Tibial nerve (tissue), 4 donors: ENCODE measurements around the gene AMER1. TPM values are rescaled to one million over a fixed set of nuclear protein-coding genes. Genes with fewer than 3 reads are reported as not detected.

Experiments
- DNase-seq, 2 donors: peaks; one replicate each; pipeline ENCODE4 v3.0.0-alpha.2; 2019; ENCODE audit warnings: low spot score in 2 of 2
- H3K27ac ChIP-seq, 4 donors: fragments of 200-600 bp; sonication (generic) in 3 of 4; one replicate each; pipeline ENCODE4 v1.5.1; 2017 to 2019; ENCODE audit warnings: mild to moderate bottlenecking in 1 of 4
- H3K27me3 ChIP-seq, 2 donors: fragments of 200-600 bp; sonication (generic) in 1 of 2; one replicate each; pipeline versions ENCODE4 v1.5.1 to v1.6.0; 2017 to 2019
- H3K36me3 ChIP-seq, 3 donors: fragments of 200-600 bp; sonication (generic); one replicate each; pipeline ENCODE4 v1.5.1; 2018 to 2019
- H3K4me1 ChIP-seq, 4 donors: fragments of 200-600 bp; sonication (generic) in 3 of 4; one replicate each; pipeline ENCODE4 v1.5.1; 2017 to 2019
- H3K4me3 ChIP-seq, 4 donors: fragments of 200-600 bp; sonication (generic) in 3 of 4; one replicate each; pipeline ENCODE4 v1.5.1; 2017 to 2019; ENCODE audit warnings: mild to moderate bottlenecking in 1 of 4, moderate library complexity in 1 of 4
- H3K9me3 ChIP-seq, 4 donors: fragments of 200-600 bp; sonication (generic) in 3 of 4; one replicate each; pipeline ENCODE4 v1.5.1; 2017 to 2019
- CTCF ChIP-seq, 5 experiments: fragments of 200-600 bp in 3 of 5; fragments of 450-650 bp in 2 of 5; sonication (generic) in 3 of 5; IDR thresholded peaks; one replicate each; pipeline ENCODE4 v1.5.1; 2016 to 2019; ENCODE audit warnings: antibody characterized with exemption in 5 of 5, mild to moderate bottlenecking in 3 of 5, moderate library complexity in 2 of 5
- EP300 ChIP-seq, 2 donors: sonication (generic); formaldehyde crosslinking; IDR thresholded peaks; one replicate each; pipeline ENCODE4 v1.6.1; 2017; ENCODE audit warnings: antibody characterized with exemption in 2 of 2, mild to moderate bottlenecking in 1 of 2
- POLR2A ChIP-seq, 2 donors: fragments of 450-650 bp; IDR thresholded peaks; one replicate each; pipeline ENCODE4 v1.6.1; 2017; ENCODE audit warnings: antibody characterized with exemption in 2 of 2, mild to moderate bottlenecking in 2 of 2, moderate library complexity in 2 of 2
- WGBS, 2 donors: methylation state at CpG; one replicate each; pipeline ENCODE4 v1.1.5; 2018; 5-methylcytosine and 5-hydroxymethylcytosine counted together
- total RNA-seq, 4 donors: library from RNA; depleted of rRNA; stranded (reverse); fragments of >200 nt; gene quantifications; one replicate each; pipeline ENCODE4 v1.1.0, GENCODE V29; 2016

The AMER1 gene
- total RNA-seq, 4 donors from 2014 or later = 4.5 to 10.9 (median 6.5) TPM

- H3K4me3 ChIP-seq = no peak overlapping the region
- DNase-seq = no peak
- H3K27ac ChIP-seq = no peak overlapping the region
- TF ChIP-seq POLR2A (IDR thresholded peaks at IDR 0.05) = no peak
- TF ChIP-seq EP300 (IDR thresholded peaks at IDR 0.05) = no peak
- no peak for TF ChIP-seq CTCF (IDR thresholded peaks at IDR 0.05)
- no peaks in the 10 kb centered on the region for H3K9me3 ChIP-seq
- H3K27me3 ChIP-seq = no peaks in the 10 kb centered on the region
- no peaks in the 10 kb centered on the region for H3K4me1 ChIP-seq
- WGBS, 2 donors = 85 to 94% methylated on average over 3 of the region's 3 CpGs
- H3K36me3 ChIP-seq = peaks cover 0 to 52% (median 0%) of the 10 kb centered on the region in 3 donors
Observed at GRCh38 chrX:64192040-64192439, 13.5 kb downstream of the AMER1 start.

DNA sequence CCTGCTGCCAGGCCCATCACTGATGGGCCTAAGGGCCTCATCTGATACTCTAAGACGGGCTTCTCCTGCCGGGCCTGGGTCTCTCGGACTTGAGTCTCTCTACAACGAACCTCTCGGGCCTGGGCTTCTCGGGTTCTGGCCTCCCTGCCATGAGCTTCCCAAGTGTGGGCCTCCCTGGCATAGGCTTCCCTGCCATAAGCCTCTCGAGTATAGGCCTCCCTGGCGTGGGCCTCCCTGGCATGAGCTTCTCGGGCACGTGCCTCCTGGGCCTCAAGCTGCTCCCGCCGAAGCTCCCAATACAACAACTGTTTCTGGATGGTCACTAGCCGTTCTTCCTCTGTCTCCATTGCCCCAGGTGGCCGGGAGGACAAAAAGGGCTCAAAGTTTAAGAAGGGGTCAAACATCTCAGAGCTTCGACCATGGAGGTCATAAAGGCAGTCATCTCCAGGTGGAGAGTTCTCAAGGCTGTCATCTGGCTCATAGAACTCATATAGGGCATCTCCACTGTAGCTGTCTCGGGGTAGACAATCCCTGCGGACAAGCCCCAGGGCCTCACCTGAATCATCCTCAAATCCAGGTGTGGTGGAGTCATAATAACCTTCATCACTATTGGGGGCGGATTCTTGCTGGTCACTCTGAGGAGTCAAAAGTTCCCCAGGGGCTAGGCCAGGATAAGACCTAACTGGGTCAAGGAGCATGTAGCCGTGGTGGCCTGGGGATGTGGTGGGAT lies 14.1 kb downstream of the AMER1 start:
- Histone ChIP-seq H3K27ac (no peak overlapping the region), H3K4me3 (no peak overlapping the region), H3K27me3 (no peaks in the 10 kb centered on the region), H3K36me3 (peaks cover 0 to 52% (median 0%) of the 10 kb centered on the region in 3 donors), H3K9me3 (no peaks in the 10 kb centered on the region), H3K4me1 (no peaks in the 10 kb centered on the region)
- 93 to 99% methylated on average over 7 to 19 of the region's 19 CpGs for WGBS, 2 donors
- no peak for DNase-seq
- no peak for TF ChIP-seq CTCF (IDR thresholded peaks at IDR 0.05)
- no peak for TF ChIP-seq EP300 (IDR thresholded peaks at IDR 0.05)
- no peak for TF ChIP-seq POLR2A (IDR thresholded peaks at IDR 0.05)

GRCh38 chrX:64190136-64190740 lies 15.3 kb downstream of the AMER1 start:
- Histone ChIP-seq H3K27ac (no peak overlapping the region), H3K36me3 (peaks cover 0 to 52% (median 0%) of the 10 kb centered on the region in 3 donors), H3K9me3 (no peaks in the 10 kb centered on the region), H3K4me3 (no peak overlapping the region), H3K4me1 (no peaks in the 10 kb centered on the region), H3K27me3 (no peaks in the 10 kb centered on the region)
- DNase-seq = no peak
- TF ChIP-seq CTCF (IDR thresholded peaks at IDR 0.05) = no peak
- no peak for TF ChIP-seq POLR2A (IDR thresholded peaks at IDR 0.05)
- no peak for TF ChIP-seq EP300 (IDR thresholded peaks at IDR 0.05)
- 73 to 100% methylated on average over 2 to 9 of the region's 10 CpGs for WGBS, 2 donors

DNA sequence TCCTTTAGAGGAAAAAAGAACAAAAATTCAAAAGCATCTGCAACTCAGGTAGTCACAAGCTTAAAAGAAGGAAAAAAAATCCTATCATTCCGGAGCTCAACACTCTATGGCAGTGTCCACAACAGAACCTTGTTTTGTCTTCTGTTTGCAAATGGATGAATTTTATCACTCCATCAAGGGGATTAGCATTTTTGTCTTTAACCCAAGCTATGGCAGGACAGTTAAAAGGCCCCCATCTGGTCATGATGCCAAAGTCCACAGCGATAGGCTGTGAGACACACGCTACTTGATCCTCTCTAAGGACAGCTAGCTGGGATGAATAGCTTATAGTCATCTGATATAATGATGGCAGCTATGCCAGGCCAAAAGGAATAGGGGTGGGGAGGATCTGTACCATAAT lies 16.6 kb downstream of the AMER1 start:
- Histone ChIP-seq H3K27ac (no peak overlapping the region), H3K36me3 (peaks cover 0 to 52% (median 0%) of the 10 kb centered on the region in 3 donors), H3K4me1 (no peaks in the 10 kb centered on the region), H3K9me3 (no peaks in the 10 kb centered on the region), H3K4me3 (no peak overlapping the region), H3K27me3 (no peaks in the 10 kb centered on the region)
- no peak for TF ChIP-seq CTCF (IDR thresholded peaks at IDR 0.05)
- TF ChIP-seq POLR2A (IDR thresholded peaks at IDR 0.05) = no peak
- TF ChIP-seq EP300 (IDR thresholded peaks at IDR 0.05) = no peak
- 92 to 98% methylated on average over 3 of the region's 3 CpGs for WGBS, 2 donors
- DNase-seq = no peak

- no peak for TF ChIP-seq POLR2A (IDR thresholded peaks at IDR 0.05)
- no peak for TF ChIP-seq CTCF (IDR thresholded peaks at IDR 0.05)
- no peak for TF ChIP-seq EP300 (IDR thresholded peaks at IDR 0.05)
- no peaks in the 10 kb centered on the region for H3K4me1 ChIP-seq
- no peak for DNase-seq
- no peaks in the 10 kb centered on the region for H3K9me3 ChIP-seq
- H3K27ac ChIP-seq = no peak overlapping the region
- no peak overlapping the region for H3K4me3 ChIP-seq
- H3K27me3 ChIP-seq = no peaks in the 10 kb centered on the region
- H3K36me3 ChIP-seq = peaks cover 0 to 42% (median 0%) of the 10 kb centered on the region in 3 donors
Observed at GRCh38 chrX:64187762-64188150, 17.8 kb downstream of the AMER1 start.
